ENCODE measurements around the gene BORCS5. TPM values are rescaled to one million over a fixed set of nuclear protein-coding genes. Genes with fewer than 3 reads are reported as not detected.
"Not testable (repeated sequence)": the region's sequence is repeated elsewhere in the genome, so short reads cannot be mapped to it uniquely, and the experiment has no call there.

BORCS5 gene
- total RNA-seq, 1 donor from 2014 or later: 27.5 TPM

DNA sequence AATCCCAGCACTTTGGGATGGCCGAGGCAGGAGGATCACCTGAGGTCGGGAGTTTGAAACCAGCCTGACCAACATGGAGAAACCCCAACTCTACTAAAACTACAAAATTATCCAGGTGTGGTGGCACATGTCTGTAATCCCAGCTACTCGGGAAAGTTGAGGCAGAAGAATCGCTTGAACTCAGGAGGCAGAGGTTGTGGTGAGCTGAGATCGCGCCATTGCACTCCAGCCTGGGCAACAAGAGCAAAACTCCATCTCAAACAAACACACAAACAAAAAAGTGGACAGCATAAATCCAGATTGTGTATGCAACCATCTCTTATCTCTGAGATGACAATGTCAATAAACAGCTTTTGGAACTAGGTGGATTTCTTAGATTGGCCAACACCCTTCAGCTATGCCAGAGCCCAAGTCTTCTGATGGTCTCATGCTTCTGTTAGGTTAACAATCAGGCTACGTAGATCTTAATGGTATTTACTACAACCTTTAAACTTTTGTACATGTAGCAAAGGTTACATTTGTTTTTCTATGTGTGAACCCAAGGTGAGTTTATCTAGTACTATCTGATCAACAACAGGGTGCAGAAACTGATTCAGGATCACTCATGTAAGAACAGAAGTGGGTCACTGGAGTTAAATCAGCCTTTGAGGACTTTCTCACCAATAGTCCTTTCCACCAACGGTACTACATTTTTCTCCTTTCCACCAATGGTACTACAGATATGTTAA is 132.1 kb downstream of the BORCS5 start:
- no peak for DNase-seq

DNA sequence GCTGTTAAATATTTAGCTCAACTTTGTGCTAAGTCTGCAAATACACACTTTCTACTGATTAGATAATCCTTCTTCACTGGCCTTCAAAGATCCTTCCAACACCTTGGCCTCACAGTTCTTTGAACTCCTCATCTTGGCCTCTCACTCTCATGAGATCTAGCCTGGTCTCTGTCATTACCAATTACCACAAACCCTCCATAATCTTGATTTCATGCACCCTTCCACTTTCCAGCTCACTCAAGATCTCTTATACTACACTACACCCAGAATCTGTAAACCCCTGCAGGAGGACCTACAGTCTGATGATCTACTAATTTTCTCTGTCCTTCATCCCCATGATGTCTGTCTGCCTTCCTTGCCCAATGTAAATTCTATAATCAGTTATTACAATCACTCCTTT is 134.7 kb downstream of the BORCS5 start:
- no peak for DNase-seq

- no peak for DNase-seq
These were observed 135.7 kb downstream of the BORCS5 start for GRCh38 chr12:12492547-12492946.

- no peak for DNase-seq
These were observed 138.7 kb downstream of the BORCS5 start for GRCh38 chr12:12495536-12495935.

DNA sequence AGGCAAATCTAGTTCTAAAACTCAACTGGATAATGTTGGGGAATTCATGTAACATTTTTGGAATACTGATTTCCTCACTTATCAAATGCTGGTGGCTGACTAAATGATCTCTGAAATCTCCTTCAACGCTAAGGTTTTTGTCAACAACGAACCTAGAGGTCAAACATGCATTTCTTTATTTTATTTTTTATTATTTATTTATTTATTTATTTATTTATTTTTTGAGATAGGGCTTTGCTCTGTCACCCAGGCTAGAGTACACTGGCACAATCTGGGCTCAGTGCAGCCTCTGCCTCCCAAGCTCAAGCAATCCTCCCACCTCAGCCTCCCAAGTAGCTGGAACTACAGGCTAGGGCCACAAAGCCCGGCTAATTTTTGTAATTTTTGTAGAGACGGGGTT is 141.3 kb downstream of the BORCS5 start:
- no peak for DNase-seq

DNA sequence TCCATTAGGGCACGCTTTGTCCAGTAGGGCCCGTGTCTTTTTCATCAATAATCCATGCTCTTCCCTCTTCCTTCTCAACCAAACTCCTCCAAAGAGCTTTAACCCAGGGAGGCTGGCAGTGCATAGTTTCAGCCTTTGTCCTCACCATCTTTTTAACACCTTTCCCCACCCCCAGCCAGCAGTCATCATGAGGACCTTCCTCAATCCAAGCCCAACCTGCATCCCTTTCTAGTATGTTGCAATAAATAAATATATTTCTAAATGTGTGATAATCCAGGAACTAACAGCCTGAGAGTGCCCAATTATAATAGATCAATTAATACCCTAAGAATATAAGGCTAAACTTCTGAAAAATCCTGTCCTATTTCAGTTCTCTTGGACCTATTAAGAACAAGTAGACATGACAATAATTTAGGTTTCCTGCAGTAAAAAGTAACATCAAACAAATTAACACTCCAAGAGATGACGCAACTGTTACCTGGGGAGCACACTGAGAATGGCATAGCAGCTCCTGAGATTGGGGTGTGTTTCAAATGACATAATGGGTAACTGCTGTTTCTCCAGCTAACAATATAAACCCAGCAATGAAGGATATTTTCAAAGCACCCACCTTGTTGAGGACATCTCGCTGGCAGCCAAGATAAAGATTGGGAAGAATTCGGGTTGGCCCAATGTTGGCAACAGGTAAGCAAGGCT is 143.2 kb downstream of the BORCS5 start:
- no peak for DNase-seq

GRCh38 chr12:12501121-12501520 is 144.2 kb downstream of the BORCS5 start:
- DNase-seq: no peak

DNA sequence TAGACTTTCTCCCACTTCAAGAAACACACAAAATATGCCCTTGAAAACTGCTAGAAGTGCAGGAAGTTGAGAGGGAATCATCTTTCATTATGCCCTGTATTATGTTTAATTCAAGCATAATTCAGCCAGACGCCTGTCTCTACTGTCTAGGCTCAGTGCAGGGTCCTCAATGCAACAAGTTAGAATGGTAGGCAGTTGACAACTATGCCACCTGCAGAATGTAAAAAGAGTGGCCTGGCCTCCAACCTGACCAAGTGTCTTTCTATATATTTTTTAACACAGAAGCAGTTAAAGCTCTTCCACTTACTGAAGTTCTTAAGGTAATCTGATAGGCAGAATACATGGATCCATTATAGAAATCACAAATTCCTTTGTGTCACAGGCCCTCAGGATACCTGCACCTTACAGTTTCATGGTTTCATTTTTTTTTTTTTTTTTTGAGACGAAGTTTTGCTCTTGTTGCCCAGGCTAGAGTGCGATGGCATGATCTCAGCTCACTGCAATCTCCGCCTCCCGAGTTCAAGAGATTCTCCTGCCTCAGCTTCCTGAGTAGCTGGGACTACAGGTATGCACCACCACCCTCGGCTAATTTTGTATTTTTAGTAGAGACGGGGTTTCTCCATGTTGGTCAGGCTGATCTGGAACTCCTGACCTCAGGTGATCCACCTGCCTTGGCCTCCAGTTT is 145.4 kb downstream of the BORCS5 start:
- DNase-seq: not testable (repeated sequence)

GRCh38 chr12:12502815-12503151 is 145.9 kb downstream of the BORCS5 start:
- DNase-seq: no peak

GRCh38 chr12:12503384-12504078 is 146.7 kb downstream of the BORCS5 start:
- no peak for DNase-seq

DNA sequence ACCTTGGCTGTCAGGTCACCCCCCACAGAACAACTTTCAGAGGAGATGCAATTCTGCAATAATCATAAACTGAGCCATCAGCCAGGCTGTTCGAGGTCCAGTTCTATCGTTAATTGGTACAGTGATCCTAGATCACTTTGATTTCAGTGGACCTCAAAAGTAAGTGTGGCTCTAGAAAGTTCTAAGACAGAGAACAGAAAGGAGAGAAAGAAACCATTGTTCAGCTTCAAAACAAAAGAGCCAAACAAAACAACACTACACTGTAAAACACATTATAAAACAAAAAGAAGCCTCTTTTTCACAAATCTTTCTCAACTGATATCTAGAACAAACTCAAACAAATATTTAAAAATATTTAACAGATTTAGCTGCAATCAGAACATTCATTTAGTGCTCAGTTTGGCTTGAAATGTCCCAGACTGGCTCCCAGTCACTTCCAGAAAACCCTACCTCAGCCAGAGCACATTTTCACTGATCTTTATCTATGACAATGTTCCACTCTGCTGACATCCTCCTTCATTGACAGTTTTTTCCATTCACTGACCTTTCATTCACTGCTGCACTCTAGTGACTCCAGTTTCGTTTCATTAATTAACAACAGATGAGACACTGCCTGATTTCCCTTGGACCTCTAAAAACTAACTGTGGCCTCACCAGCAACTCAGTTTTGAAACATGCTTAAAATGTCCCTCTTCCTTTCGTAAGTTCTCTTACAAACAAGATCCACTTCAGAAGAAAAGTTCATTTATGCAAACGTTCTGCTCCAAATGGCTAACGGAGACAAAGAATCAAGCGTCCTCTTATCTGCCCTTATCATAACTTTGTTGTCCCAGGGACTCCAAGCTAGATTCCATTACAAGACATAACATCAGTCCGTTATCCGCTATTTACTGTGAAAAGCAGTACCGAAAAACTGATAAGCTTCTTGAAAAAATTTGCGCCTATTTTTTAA is 148.9 kb downstream of the BORCS5 start:
- no peak for DNase-seq

DNA sequence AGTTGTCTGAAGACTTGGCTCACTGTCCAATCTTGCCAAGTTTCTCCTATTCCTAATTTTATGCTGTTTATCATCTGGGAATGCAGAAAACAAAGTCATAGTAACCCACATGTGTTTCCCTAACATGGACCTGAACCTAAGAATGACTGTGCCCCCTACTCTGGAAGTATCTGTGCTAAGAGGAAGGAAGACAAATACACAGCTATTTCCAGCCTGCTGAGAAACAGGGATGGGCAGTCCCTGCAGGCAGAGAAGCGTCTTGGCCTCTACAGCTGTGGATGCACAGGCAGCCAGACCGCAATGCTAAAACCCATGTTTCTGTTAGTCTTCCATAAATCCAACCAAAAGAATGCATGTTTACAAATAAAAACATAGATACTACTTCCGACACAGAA is 149.6 kb downstream of the BORCS5 start:
- DNase-seq: no peak

DNA sequence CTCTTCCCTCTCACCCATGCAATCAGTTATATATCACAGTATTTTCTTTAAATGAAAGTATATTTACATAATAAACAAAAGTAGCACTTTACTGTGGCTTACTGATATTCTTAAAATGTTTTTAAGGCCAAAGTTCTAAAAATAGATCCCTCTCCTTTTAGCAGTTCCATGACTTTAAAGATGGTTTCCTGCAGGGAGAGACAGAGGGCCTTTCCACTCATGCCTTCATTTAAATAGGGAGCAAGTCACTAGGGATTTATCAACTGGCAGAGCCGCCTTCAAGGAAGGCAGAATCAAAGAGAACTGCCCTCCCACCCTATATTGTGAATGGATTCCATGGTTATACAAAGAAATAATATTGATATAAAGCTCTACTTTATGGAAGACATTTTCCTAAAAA is 150.2 kb downstream of the BORCS5 start:
- no peak for DNase-seq

GRCh38 chr12:12508612-12509011 is 151.7 kb downstream of the BORCS5 start:
- no peak for DNase-seq

GRCh38 chr12:12510141-12510540 is 153.3 kb downstream of the BORCS5 start:
- DNase-seq: no peak

- no peak for DNase-seq
These were observed 153.7 kb downstream of the BORCS5 start for GRCh38 chr12:12510551-12510950.

DNA sequence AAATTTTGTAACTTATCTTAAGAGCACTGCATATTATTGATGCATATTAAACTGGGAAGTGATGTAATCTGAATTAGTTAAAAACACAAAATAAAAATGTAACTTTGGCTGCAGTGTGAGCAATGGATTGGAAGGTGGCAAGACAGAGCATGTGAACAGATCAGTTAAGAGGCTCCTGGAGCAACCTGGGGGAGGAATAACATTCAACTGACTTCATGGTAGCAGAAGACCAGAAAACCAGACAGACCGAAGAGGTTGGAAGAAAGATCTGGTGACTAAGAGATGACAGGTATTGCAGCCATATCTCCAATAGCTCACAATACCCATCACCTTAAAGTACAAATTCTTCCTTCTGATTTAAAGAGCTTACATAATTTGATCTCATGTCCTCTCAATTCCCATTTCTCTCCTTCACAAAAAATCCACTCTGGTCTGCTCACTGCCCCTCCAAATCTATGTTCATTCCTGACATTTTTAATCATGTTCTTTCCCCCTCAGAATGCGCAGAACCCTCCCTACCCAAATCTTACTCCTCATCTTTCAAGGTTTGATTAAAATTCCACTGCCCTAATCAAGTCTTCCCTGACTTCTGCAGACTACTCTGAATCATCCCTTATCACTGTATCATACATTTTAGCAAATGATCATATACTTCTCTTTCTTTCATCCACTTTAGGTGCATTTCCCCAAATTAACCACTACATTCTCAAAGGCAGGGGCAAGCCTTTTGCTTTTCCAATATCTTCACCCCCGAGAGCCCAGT is 154.3 kb downstream of the BORCS5 start:
- DNase-seq: no peak

DNA sequence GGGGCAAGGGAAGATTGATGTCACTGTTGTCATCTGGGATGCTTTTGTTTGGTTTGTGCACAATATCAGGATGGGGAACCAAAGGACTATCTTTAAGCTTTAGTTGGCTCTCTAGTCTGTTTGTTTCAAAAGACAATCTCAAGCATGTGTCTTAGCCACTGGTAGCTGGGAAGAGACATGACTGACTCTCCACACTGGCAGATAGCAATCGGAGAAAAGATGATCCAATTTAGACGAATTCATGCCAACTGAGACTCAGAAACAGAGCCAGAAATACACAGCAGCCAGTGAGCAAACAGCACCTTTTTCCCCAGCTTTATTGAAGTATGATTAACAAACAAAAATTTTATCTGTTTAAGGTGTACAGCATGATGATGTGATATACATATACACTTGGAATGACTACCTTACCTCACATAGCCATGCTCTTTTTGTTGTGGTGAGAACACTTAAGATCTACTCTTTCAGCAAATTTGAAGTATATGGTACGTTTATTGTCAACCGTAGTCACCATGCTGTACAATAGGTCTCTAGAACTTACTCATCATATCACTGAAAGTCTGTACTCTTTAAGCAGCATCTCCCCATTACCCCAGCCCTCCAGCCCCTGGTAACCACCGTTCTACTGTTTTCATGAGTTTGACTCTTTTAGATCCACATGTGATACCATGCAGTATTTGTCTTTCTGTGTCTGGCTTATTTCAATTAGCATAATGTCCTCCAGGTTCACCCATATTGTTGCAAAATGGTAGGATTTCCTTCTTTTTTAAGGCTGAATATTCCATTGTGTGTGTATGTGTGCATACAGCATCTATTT is 155.2 kb downstream of the BORCS5 start:
- DNase-seq: no peak

DNA sequence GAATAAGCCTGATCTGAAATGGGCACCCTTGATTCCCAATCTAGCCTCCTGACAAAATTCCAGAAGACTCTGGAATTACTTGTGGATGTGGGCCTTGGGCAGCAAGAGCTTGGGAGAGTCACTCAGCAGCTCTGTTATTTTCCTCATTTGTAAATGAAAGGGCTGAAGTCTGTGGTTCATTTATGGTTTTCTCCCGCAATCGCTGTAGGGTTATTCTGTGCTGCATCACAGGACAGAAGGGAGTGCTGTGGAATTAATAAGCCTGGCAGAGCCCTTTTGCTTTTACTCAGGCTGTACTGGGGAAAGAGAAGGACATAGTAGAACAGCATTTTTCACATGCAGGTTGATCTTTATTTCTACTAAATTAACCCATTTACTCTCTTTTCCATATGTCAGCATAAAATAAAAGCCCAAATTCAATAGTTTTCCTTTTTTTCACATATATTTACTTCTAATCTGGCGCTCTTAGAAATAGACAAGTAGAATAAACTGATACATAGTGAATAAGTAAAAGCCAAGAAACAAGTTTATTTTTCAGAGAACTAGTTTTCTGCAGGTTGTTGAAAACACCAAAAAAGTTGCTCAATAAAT is 156.6 kb downstream of the BORCS5 start:
- DNase-seq: no peak

GRCh38 chr12:12518464-12518845 is 161.6 kb downstream of the BORCS5 start:
- no peak for DNase-seq
